ENCODE measurements around the gene SEC16B. TPM values are rescaled to one million over a fixed set of nuclear protein-coding genes. Genes with fewer than 3 reads are reported as not detected.

Gene SEC16B
- total and polyA plus RNA-seq, 2 donors (not counting 1 experiment from before 2014, with no cell fraction given) = 2.7 to 3.1 TPM

DNA sequence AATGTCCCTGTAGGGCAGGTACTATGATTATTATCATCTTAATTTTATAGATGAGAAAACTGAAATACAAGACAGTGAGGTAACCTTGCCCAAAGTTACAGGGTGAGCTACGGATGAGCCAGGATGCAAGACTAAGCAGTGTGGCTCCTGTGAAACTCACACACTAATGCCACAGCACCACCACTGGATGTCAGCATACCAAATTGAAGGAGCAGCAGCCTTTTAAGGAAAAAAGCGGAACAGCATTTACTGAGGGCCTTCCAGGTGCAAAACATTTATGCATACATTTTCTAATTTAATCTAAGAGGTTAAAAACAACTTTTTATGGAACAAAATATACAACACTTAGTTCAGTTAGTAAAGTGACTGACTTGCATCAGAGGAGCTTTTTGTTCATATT, 41.7 kb downstream of the SEC16B start:
- Histone ChIP-seq H3K79me2 (ENCODE audit: control insufficient read depth, insufficient read depth, low read length) (no peaks in the 10 kb centered on the region), H3K9me3 (ENCODE audit: control insufficient read depth, insufficient read depth, low read depth, low read length) (no peaks in the 10 kb centered on the region), H3K4me3 (replicated peaks in 1 of 4; ENCODE audit: control extremely low read depth in 1 of 4, insufficient read depth in 1 of 4, low read depth in 3 of 4, low read length in 4 of 4) (no peak overlapping the region), H3K27me3 (ENCODE audit: control insufficient read depth, insufficient read depth, low read length) (no peaks in the 10 kb centered on the region), H3K9ac (ENCODE audit: insufficient read depth, low read length) (no peak overlapping the region), H3K4me1 (ENCODE audit: control insufficient read depth, extremely low read depth, insufficient read depth, low read length) (peaks cover 18% of the 10 kb centered on the region), H3K36me3 (ENCODE audit: control insufficient read depth, insufficient read depth, low read length) (no peaks in the 10 kb centered on the region), H4K20me1 (ENCODE audit: control insufficient read depth, extremely low read depth, insufficient read depth, low read length) (no peaks in the 10 kb centered on the region), H2AFZ (ENCODE audit: low read length) (no peak overlapping the region), H3K4me2 (ENCODE audit: extremely low read depth, insufficient read depth, low read length) (no peak overlapping the region), H3K27ac (ENCODE audit: insufficient read depth, low read length) (peak overlapping the region; percentile 75)
- peak; percentile 55 to 57 for DNase-seq (ENCODE audit: low read depth in 2 of 2)
- no peak for TF ChIP-seq EZH2 (IDR thresholded peaks at IDR 0.05; ENCODE audit: low read length, missing control alignments)
- TF ChIP-seq, protein P1, sequence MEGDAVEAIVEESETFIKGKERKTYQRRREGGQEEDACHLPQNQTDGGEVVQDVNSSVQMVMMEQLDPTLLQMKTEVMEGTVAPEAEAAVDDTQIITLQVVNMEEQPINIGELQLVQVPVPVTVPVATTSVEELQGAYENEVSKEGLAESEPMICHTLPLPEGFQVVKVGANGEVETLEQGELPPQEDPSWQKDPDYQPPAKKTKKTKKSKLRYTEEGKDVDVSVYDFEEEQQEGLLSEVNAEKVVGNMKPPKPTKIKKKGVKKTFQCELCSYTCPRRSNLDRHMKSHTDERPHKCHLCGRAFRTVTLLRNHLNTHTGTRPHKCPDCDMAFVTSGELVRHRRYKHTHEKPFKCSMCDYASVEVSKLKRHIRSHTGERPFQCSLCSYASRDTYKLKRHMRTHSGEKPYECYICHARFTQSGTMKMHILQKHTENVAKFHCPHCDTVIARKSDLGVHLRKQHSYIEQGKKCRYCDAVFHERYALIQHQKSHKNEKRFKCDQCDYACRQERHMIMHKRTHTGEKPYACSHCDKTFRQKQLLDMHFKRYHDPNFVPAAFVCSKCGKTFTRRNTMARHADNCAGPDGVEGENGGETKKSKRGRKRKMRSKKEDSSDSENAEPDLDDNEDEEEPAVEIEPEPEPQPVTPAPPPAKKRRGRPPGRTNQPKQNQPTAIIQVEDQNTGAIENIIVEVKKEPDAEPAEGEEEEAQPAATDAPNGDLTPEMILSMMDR (conservative IDR thresholded peaks at IDR 0.05 in 1 of 2, IDR thresholded peaks at IDR 0.05 in 1 of 2; ENCODE audit: low read depth in 1 of 2, low read length in 2 of 2) = peak; percentile 20 to 45

DNA sequence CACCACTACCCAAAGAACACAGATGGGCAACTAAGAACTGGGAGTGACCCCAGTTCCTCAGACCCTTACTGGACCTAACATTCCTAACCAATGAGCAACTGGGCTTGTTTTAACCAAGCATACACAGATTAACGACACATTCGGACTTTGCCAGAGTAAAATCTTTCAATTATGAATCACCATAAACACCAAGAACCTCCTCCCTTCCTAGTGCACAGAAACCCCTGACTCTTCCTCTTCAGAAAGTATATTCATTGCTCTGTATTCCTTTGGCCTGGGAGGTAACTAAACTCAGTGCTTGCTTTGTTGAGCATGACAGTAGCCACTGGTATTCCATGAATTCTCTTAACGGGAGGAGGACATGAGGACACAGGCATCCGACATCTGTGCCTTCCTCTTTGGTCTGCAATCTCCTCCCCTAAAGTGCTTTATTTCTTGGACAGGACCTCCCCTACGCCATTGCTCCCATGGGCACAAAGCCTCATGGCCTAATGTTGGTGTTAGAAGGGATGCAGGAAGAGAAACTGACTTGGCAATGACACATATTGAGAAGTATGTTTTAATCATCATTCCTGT, 42.7 kb downstream of the SEC16B start:
- Histone ChIP-seq H3K9ac (ENCODE audit: insufficient read depth, low read length) (no peak overlapping the region), H3K9me3 (ENCODE audit: control insufficient read depth, insufficient read depth, low read depth, low read length) (no peaks in the 10 kb centered on the region), H3K4me3 (replicated peaks in 1 of 4; ENCODE audit: control extremely low read depth in 1 of 4, insufficient read depth in 1 of 4, low read depth in 3 of 4, low read length in 4 of 4) (no peak overlapping the region), H3K4me2 (ENCODE audit: extremely low read depth, insufficient read depth, low read length) (peak overlapping the region; percentile 0), H3K4me1 (ENCODE audit: control insufficient read depth, extremely low read depth, insufficient read depth, low read length) (peaks cover 18% of the 10 kb centered on the region), H3K27ac (ENCODE audit: insufficient read depth, low read length) (peak overlapping the region; percentile 75), H3K79me2 (ENCODE audit: control insufficient read depth, insufficient read depth, low read length) (no peaks in the 10 kb centered on the region), H3K36me3 (ENCODE audit: control insufficient read depth, insufficient read depth, low read length) (no peaks in the 10 kb centered on the region), H4K20me1 (ENCODE audit: control insufficient read depth, extremely low read depth, insufficient read depth, low read length) (no peaks in the 10 kb centered on the region), H3K27me3 (ENCODE audit: control insufficient read depth, insufficient read depth, low read length) (no peaks in the 10 kb centered on the region), H2AFZ (ENCODE audit: low read length) (no peak overlapping the region)
- peak; percentile 97 to 98 for DNase-seq (ENCODE audit: low read depth in 2 of 2)
- no peak for TF ChIP-seq EZH2 (IDR thresholded peaks at IDR 0.05; ENCODE audit: low read length, missing control alignments)
- TF ChIP-seq, protein P1 (conservative IDR thresholded peaks at IDR 0.05 in 1 of 2, IDR thresholded peaks at IDR 0.05 in 1 of 2; ENCODE audit: low read depth in 1 of 2, low read length in 2 of 2) = no peak

DNA sequence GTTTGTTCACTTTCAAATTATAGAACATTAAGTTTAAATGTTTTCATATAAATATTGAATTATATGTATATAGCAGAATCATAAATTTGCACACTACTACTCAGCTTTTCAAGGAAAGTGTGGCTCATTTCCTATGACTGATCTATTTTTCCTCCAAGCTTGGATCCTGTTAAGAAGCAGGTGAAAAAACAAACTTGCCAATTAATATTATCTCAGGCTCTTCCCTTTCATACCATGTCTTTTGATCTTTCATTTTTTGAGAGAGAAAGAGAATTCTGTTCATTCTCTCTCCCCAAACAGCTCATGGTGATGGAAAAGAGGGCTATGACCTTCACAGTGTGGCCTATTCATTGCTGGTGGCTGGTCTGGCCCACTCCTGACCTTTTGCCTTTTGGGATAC, 43.7 kb downstream of the SEC16B start:
- Histone ChIP-seq H3K27me3 (ENCODE audit: control insufficient read depth, insufficient read depth, low read length) (no peaks in the 10 kb centered on the region), H4K20me1 (ENCODE audit: control insufficient read depth, extremely low read depth, insufficient read depth, low read length) (no peaks in the 10 kb centered on the region), H3K4me1 (ENCODE audit: control insufficient read depth, extremely low read depth, insufficient read depth, low read length) (peaks cover 18% of the 10 kb centered on the region), H3K36me3 (ENCODE audit: control insufficient read depth, insufficient read depth, low read length) (no peaks in the 10 kb centered on the region), H3K79me2 (ENCODE audit: control insufficient read depth, insufficient read depth, low read length) (no peaks in the 10 kb centered on the region), H3K9me3 (ENCODE audit: control insufficient read depth, insufficient read depth, low read depth, low read length) (no peaks in the 10 kb centered on the region), H3K27ac (ENCODE audit: insufficient read depth, low read length) (peak overlapping the region; percentile 75), H3K4me3 (replicated peaks in 1 of 4; ENCODE audit: control extremely low read depth in 1 of 4, insufficient read depth in 1 of 4, low read depth in 3 of 4, low read length in 4 of 4) (no peak overlapping the region), H3K9ac (ENCODE audit: insufficient read depth, low read length) (no peak overlapping the region), H3K4me2 (ENCODE audit: extremely low read depth, insufficient read depth, low read length) (peak overlapping the region; percentile 56), H2AFZ (ENCODE audit: low read length) (no peak overlapping the region)
- DNase-seq (ENCODE audit: low read depth in 2 of 2) = peak in 1 of 2 donors; percentile 34
- TF ChIP-seq, protein P1 (conservative IDR thresholded peaks at IDR 0.05 in 1 of 2, IDR thresholded peaks at IDR 0.05 in 1 of 2; ENCODE audit: low read depth in 1 of 2, low read length in 2 of 2) = no peak
- no peak for TF ChIP-seq EZH2 (IDR thresholded peaks at IDR 0.05; ENCODE audit: low read length, missing control alignments)

Data from fibroblast of lung (primary cell).